Dedifferentiated amniotic fluid mesenchymal stem cell (primary cell): ENCODE results near the gene SPATA2L.
A peak's percentile ranks its signal among the peaks of the same experiment; 100 is the strongest.

Source experiments
- DNase-seq: peaks from one replicate; pipeline ENCODE4 v3.0.0-alpha.2; 2016; ENCODE audit errors: extremely low spot score

The SPATA2L gene

DNA sequence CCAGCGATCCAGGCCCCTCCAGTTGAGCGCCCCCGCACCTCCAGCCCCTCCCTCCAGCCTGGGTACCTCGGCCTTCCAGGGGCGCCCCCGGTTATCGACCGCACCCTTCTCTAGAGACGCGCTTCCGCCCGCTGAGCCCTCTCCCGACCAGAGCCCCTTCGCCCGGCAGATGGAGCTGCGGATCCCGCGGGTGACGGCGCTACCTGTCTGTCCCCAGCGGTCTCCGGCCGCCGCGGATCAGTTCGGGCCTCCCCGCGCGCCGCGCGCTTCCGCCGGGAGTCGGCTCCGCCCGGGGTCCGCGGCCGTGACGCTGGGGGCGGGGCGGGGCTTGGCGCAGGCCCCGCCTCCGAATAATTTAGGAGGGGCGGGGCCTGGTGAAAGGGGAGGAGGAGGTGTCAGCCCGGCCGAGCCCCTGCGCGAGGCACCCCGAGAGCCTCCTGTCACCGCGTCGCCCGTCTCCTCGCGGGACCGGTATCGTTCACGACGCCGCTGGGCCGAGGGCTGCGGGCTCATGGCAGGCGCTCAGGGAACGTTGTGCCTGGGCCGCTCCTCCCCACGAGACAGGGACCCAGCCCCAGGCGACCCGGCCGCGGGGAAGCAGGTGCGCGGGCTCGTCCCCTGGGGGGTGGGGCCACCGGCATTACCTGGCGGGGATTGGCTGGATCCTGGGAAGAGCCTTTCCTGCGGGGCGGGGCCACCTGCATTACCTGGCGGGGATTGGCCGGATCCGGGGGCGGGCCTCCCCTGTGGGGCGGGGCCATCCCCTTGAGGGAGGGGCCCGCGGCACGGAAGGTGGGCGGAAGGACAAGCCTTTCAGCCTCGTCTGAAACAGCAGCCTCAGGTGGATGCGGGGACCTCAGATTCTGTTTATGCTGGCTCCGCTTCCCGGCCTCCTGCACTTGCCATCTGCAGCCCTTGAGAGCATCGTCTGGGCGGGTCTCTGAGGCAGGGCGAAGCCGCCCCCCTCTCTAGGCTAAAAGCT, at the start of gene SPATA2L:
Gene SPATA2L (minus strand): TSS at position 281 of the 982 bp plus-strand sequence. CDS start 473 bp downstream, outside the sequence.
- DNase-seq, result peak; percentile 43

GRCh38 chr16:89749637-89750036, 48.1 kb upstream of the SPATA2L start:
- DNase-seq, result no peak

GRCh38 chr16:89748921-89749320, 47.4 kb upstream of the SPATA2L start:
- DNase-seq, result no peak

DNA sequence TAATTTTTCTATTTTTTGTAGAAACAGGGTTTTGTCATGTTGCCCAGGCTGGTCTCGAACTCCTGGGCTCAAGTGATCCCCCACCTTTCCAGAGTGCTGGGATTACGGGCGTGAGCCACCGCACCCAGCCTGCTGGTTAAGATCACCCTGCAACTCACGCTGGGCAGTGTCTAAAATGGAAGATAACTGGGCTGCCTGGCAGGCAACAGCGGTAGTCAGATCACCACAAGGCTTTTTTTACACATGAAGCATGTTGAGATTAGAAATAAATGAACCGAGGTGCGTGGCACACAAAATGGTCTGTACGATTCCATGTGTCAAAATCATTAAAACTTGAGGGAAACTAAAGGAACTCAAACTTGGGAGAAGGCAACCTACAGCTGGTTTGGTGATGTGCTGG, 46.6 kb upstream of the SPATA2L start:
- no peak for DNase-seq

GRCh38 chr16:89746043-89746442, 44.5 kb upstream of the SPATA2L start:
- DNase-seq, result no peak

DNA sequence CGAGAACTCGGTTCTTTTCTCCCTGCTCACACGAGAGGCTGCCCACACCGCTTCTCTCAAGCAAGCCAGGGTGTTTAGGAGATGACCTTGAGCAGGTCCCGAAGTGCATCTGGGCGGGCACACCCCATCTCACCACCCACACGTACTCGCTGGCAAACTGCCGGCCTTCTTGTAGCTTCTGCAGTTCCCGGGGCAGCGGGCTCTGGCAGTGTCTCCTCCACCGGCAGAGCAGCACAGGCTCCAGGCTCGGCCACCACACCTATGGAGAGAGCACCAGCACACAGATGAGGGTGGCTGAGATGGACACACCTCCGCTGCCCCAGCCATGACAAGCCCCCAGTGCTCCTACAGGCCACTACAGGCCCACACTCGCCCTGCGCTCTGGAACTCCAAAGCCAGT, 43.3 kb upstream of the SPATA2L start:
- DNase-seq, result no peak

GRCh38 chr16:89742948-89743347, 41.4 kb upstream of the SPATA2L start:
- DNase-seq, result no peak

DNA sequence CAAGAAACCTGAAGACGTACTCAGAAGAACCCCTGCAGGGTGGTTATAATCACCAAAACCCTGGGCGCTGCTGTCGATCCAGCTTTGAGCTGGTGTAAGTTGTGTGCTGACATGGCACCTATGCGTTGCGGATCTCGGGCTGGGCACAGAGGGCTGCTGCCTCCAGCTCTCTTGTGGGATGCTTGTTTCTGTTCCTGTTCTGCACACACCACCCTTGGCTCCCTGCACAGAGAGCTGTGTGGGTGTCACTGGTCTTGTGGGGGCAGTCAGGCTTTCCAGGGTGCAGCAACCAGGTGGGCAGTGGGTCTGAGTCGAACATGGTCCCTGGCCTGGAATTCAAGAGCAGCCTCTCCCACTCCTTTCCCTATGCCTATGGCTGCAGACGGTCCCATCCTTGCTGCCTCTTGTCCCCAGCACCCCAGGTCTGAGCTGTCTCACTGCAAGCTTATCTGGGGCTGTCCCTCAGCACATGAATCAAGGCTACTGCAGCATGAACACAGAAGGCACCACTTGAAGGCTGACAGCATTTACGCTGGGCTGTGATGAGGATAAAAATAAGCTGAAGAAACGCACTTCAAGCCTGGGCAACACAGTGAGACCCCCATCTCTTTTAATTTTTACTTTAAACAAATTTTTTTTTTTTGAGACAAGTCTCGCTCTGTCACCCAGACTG, 40.0 kb upstream of the SPATA2L start:
- no peak for DNase-seq

GRCh38 chr16:89739383-89739782, 37.9 kb upstream of the SPATA2L start:
- DNase-seq, result no peak

DNA sequence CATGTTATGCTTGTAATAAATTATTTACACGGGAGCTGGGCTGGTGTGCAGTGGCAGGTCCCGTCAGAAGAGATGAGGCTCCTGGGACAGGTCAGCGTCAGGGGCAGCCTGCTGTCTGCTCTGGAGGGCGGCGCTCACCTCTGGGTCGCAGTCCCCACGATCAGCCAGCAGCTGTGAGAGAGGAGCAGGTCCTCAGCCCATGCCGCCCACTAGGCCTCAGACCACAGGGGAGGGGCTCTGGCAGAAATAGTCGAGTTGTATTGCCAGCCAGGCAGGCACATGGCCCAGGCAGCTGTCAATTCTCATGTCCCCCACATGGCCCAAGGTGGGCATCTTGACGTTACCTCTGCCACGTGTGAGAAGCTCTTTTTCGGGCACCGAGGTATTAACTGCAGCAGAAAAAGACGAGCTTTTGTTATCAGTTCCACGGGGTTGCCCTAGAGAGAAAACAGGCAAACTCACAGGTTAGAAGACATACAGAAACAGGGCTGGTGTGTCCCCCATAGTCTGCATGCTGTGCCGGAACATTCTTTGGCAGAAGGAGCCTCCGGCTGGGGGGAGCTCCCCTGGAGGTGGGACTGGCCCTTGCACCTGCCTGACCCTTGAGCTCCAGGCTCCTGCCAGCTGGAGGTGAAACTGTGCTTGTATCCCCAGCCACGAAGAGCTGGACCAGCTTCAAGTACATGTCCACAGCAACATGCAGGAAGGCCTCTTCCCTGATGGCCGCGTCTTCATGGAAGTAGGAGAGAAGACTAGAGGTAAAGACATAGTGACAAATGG, 37.2 kb upstream of the SPATA2L start:
- DNase-seq, result no peak

DNA sequence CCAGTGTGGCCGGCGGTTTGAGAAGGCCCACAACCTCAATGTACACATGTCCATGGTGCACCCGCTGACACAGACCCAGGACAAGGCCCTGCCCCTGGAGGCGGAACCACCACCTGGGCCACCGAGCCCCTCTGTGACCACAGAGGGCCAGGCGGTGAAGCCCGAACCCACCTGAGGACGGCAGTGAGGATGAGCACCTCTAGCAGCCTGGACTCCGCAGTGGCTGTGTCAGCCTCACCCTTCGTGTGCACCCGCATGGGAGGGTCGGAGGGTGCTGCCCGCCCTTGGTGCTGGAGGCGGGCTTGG, 36.5 kb upstream of the SPATA2L start:
- DNase-seq, result no peak

DNA sequence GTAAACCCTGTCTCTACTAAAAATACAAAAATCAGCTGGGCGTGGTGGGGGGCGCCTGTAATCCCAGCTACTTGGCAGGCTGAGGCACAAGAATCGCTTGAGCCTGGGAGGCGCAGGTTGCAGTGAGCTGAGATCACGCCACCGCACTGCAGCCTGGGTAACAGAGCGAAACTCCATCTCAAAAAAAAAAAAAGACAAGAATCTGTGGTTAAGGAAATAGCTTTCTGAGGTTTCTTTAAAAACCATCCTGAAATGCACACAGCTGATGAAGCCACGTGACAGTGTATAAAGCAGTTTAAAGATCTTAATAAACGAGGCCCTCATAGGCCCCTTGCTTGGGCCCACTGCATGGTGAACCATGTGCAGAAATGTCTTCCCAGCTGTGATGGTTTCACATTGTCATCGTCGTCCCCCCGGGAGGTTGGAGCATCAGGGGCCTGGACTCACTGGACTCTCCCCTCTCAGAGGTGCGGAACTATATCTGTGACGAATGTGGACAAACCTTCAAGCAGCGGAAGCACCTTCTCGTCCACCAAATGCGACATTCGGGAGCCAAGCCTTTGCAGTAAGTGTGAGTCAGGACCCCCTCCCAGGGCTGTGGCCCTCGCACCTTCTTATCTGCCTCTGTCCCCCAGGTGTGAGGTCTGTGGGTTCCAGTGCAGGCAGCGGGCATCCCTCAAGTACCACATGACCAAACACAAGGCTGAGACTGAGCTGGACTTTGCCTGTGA, 36.0 kb upstream of the SPATA2L start:
- DNase-seq, result no peak

DNA sequence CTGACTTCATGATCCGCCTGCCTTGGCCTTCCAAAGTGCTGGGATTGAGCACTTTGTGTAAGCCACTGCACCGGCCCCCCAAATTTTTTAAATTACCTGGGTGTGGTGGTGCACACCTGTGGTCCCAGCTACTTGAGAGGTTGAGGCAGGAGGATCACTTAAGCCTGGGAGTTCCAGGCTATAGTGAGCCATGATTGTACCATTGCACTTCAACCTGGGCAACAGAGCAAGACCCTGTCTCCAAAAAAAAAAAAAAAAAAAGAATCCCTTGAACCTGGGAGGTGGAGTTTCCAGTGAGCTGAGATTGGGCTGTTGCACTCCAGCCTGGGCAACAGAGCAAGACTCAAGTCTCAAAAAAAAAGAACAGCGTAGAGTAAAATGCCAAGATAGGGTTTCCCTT, 35.0 kb upstream of the SPATA2L start:
- DNase-seq, result no peak

GRCh38 chr16:89733792-89734191, 32.3 kb upstream of the SPATA2L start:
- no peak for DNase-seq

DNA sequence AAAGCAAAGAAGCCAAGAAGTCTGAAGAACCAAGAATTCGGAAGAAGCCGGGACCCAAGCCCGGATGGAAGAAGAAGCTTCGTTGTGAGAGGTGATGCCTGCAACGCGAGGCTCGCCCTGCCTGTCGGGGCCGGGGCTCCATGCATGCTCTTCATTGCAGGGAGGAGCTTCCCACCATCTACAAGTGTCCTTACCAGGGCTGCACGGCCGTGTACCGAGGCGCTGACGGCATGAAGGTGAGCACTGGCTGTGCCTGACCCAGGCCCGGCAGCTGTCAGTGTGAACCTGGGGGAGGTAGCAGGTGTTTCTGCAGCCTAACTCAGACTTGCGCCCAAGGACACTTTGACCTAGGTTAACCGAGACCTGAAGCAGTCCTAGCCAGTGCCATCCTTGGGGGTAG, 31.8 kb upstream of the SPATA2L start:
- no peak for DNase-seq

DNA sequence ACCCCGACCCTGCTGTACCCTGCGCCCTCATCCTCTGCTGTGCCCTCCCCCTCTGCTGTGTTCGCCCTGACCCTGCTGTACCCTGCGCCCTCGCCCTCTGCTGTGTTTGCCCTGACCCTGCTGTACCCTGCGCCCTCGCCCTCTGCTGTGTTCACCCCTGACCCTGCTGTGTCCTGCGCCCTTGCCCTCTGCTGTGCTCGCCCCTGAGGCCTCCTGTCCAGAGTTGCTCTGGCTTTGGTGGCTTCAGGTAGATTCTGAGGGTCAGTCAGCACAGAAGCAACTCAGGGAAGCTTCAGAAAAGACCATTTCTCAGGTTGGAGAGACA, 31.4 kb upstream of the SPATA2L start:
- DNase-seq, result no peak

DNA sequence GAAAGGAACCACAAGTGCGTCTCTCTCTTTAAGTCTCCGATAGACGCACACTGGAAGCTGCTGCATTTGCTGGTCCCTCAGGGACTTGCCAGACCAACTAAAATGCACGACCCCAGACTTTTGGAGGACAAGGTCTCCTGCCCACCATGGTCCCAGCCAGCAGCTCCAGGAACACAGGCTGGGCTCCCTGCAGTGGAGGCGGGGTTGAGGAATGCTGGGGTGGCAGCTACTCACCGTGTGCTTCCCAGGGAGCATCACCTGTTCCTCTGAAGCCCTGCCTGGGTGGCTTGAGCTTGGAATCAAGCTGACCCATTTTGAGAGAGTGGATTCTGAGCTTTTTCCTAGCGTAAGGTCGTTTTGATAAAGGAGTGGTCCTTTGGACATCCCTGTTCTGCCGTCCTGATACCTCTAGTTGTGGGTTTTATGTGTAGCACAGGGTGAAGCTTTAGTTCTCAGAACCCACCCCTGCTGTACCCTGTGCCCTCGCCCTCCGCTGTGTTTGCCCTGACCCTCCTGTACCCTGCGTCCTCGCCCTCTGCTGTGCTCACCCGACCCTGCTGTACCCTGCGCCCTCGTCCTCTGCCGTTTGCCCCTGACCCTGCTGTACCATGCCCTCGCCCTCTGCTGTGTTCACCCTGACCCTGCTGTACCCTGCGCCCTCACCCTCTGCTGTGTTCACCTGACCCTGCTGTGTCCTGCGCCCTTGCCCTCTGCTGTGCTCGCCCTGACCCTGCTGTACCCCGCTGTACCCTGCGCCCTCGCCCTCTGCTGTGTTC, 30.8 kb upstream of the SPATA2L start:
- no peak for DNase-seq

GRCh38 chr16:89730610-89731234, 29.2 kb upstream of the SPATA2L start:
- no peak for DNase-seq

GRCh38 chr16:89729863-89730593, 28.5 kb upstream of the SPATA2L start:
- no peak for DNase-seq

GRCh38 chr16:89729293-89729692, 27.8 kb upstream of the SPATA2L start:
- no peak for DNase-seq
